Neutrophil (primary cell): ENCODE results near the gene TRHDE.

Experiments used
- H3K27ac ChIP-seq: fragments of 200-600 bp; sonication (generic); 2 replicates; pipeline ENCODE4 v1.5.1; 2016; ENCODE audit warnings: mild to moderate bottlenecking, moderate library complexity
- H3K27me3 ChIP-seq: fragments of 200-600 bp; sonication (generic); 2 replicates; pipeline ENCODE4 v1.6.0; 2016; ENCODE audit warnings: mild to moderate bottlenecking
- H3K36me3 ChIP-seq: fragments of 200-600 bp; sonication (generic); 2 replicates; pipeline ENCODE4 v1.5.1; 2017
- H3K4me1 ChIP-seq, 2 experiments: fragments of 200-600 bp in 1 of 2; sonication (generic) in 1 of 2; 1 replicate in 1 of 2; 2 replicates in 1 of 2; pipeline versions ENCODE4 v1.5.1 to v1.6.1; 2013 to 2016; ENCODE audit warnings: low read depth in 1 of 2, low read length in 1 of 2, mild to moderate bottlenecking in 1 of 2, moderate library complexity in 1 of 2; ENCODE audit not compliant: control insufficient read depth in 1 of 2, insufficient read depth in 1 of 2
- H3K4me3 ChIP-seq, 2 experiments: fragments of 200-600 bp in 1 of 2; sonication (generic) in 1 of 2; 1 replicate in 1 of 2; 2 replicates in 1 of 2; pipeline ENCODE4 v1.5.1; 2013 to 2016; ENCODE audit warnings: low read depth in 1 of 2, low read length in 1 of 2, mild to moderate bottlenecking in 1 of 2, moderate library complexity in 1 of 2
- H3K9me3 ChIP-seq: fragments of 200-600 bp; sonication (generic); 2 replicates; pipeline ENCODE4 v1.5.1; 2016
- CTCF ChIP-seq: fragments of 200-600 bp; sonication (generic); IDR thresholded peaks from 2 replicates; pipeline ENCODE4 v1.5.1; 2016; ENCODE audit warnings: antibody characterized with exemption

TRHDE gene

DNA sequence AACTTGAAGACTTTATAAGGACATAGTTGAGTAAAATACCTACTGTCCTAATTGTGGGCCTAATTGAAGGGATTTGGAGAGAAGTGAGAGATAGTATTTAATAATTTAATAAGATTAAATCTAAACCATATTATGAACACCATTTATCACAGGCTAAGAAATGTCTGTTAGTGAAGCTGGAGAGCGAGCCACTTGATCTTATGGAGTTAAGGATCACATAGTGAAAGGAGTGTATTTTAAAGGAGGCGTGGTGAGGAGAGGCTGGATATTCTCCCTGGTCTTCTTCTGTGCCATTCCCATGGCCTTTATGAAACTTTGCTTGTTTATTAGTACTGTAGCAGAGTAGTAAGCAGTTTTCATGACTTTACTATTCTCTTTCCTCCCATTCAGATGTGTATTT, 172.4 kb downstream of the TRHDE start:
- Histone ChIP-seq H3K4me1 (no peaks in the 10 kb centered on the region), H3K27ac (no peak overlapping the region), H3K4me3 (no peak overlapping the region), H3K9me3 (no peaks in the 10 kb centered on the region), H3K36me3 (no peaks in the 10 kb centered on the region), H3K27me3 (no peaks in the 10 kb centered on the region)
- TF ChIP-seq CTCF: no peak

DNA sequence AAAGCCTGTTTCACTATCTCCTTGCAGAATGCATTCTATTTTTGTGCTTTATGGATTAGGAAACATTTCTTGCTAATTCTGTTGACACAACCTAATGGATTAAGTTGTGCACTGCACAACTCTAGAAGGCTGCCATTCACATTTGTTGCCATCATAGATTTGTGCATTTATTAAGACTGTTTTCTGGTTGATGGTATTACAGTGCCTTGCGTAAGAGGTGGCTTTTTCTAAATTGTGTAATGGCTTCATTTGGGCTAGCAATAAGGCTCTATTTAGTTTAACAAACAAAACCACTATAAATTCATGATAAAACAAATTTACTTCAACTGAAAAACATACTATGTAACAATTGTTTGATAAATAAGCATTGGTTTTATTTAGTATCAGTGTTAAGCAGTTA, 175.9 kb downstream of the TRHDE start:
- no peaks in the 10 kb centered on the region for H3K4me1 ChIP-seq
- no peak overlapping the region for H3K4me3 ChIP-seq
- TF ChIP-seq CTCF: no peak
- H3K27me3 ChIP-seq: no peaks in the 10 kb centered on the region
- no peaks in the 10 kb centered on the region for H3K36me3 ChIP-seq
- H3K9me3 ChIP-seq: no peaks in the 10 kb centered on the region
- no peak overlapping the region for H3K27ac ChIP-seq

DNA sequence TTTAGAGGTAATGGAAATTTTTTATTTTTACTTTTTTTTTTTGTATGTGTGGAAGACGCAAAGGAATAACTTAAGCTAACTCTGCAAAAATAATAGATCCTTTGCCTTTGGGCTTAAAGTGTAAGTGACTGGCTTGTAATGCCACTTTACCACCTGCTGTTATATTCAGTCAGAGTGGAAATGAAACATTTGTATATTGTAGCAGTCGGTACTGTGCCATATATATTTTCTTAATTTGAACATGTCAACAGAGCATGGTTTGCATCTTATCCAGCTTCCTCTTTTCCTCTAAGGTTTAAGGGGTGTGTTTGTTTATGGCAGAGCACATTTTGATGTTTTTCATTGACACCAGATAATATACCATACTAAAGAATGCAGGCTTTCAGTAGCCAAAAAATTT, 176.6 kb downstream of the TRHDE start:
- TF ChIP-seq CTCF: no peak
- Histone ChIP-seq H3K4me1 (no peaks in the 10 kb centered on the region), H3K27ac (no peak overlapping the region), H3K4me3 (no peak overlapping the region), H3K9me3 (no peaks in the 10 kb centered on the region), H3K27me3 (no peaks in the 10 kb centered on the region), H3K36me3 (no peaks in the 10 kb centered on the region)

GRCh38 chr12:72453066-72453465, 180.9 kb downstream of the TRHDE start:
- H3K9me3 ChIP-seq: no peaks in the 10 kb centered on the region
- no peak overlapping the region for H3K27ac ChIP-seq
- no peak overlapping the region for H3K4me3 ChIP-seq
- no peaks in the 10 kb centered on the region for H3K27me3 ChIP-seq
- no peak for TF ChIP-seq CTCF
- H3K36me3 ChIP-seq: no peaks in the 10 kb centered on the region
- no peaks in the 10 kb centered on the region for H3K4me1 ChIP-seq

DNA sequence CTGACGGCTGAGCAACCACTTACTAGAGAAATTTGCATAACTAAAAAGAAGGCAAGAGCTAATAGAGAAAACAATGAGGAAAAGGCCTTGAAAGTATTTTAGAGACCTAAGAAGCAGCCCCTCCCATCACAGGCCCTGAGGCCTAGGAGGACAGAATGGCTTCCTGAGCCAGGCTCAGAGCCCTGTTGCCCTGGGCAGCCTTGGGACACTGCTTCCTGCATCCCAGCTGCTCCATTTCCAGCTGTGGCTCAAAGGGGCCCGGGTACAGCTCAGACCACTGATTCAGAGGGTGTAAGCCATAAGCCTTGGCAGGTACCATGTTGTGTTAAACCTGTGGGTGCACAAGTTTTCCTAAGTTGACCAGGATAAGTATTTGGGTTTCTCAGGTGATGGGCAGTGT, 181.4 kb downstream of the TRHDE start:
- no peak for TF ChIP-seq CTCF
- Histone ChIP-seq H3K4me3 (no peak overlapping the region), H3K9me3 (no peaks in the 10 kb centered on the region), H3K36me3 (no peaks in the 10 kb centered on the region), H3K4me1 (no peaks in the 10 kb centered on the region), H3K27me3 (no peaks in the 10 kb centered on the region), H3K27ac (no peak overlapping the region)

- Histone ChIP-seq H3K27ac (no peak overlapping the region), H3K9me3 (no peaks in the 10 kb centered on the region), H3K27me3 (no peaks in the 10 kb centered on the region), H3K4me1 (no peaks in the 10 kb centered on the region), H3K36me3 (no peaks in the 10 kb centered on the region), H3K4me3 (no peak overlapping the region)
- no peak for TF ChIP-seq CTCF
Observed at GRCh38 chr12:72464471-72464870, 192.3 kb downstream of the TRHDE start.
